SK-N-SH treated with all-trans-retinoic acid at 6 μM for 48 hours (cell line): Measurements from ENCODE around the gene PSEN1.

ENCODE experiments used
- ATAC-seq: fragments of 200-7000 bp; cut with Tn5 transposase; 3 replicates; pipeline ENCODE4 v1.9.1; 2020; ENCODE audit warnings: mild to moderate bottlenecking, moderate library complexity
- BACH2 ChIP-seq: fragments of 250-450 bp; sonication (Bioruptor Pico); IDR thresholded peaks from 2 replicates; pipeline ENCODE4 v1.9.0; 2021; ENCODE audit warnings: mild to moderate bottlenecking, borderline replicate concordance
- CREB5 ChIP-seq: fragments of 250-450 bp; sonication (Bioruptor Pico); IDR thresholded peaks from 2 replicates; pipeline ENCODE4 v1.5.1; 2020; ENCODE audit warnings: low read depth, mild to moderate bottlenecking, moderate library complexity
- CSDC2 ChIP-seq: fragments of 250-450 bp; sonication (Bioruptor Pico); IDR thresholded peaks from 2 replicates; pipeline ENCODE4 v1.5.0; 2020; ENCODE audit warnings: mild to moderate bottlenecking, moderate library complexity
- ISL1 ChIP-seq: fragments of 250-450 bp; sonication (Bioruptor Pico); IDR thresholded peaks from 2 replicates; pipeline ENCODE4 v2.1.2; 2022; ENCODE audit warnings: mild to moderate bottlenecking, moderate library complexity
- OSR1 ChIP-seq: fragments of 250-450 bp; sonication (Bioruptor Pico); IDR thresholded peaks from 2 replicates; pipeline ENCODE4 v1.8.0; 2022; ENCODE audit warnings: moderate library complexity, mild to moderate bottlenecking, inconsistent platforms
- RARB ChIP-seq: fragments of 250-450 bp; sonication (Bioruptor Pico); IDR thresholded peaks from 2 replicates; pipeline ENCODE4 v1.8.0; 2021; ENCODE audit warnings: mild to moderate bottlenecking, moderate library complexity
- SNAI2 ChIP-seq: fragments of 250-450 bp; sonication (Bioruptor Pico); IDR thresholded peaks from 2 replicates; pipeline ENCODE4 v1.5.0; 2020; ENCODE audit warnings: mild to moderate bottlenecking, moderate library complexity
- TCF4 ChIP-seq: fragments of 250-450 bp; sonication (Bioruptor Pico); IDR thresholded peaks from 2 replicates; pipeline ENCODE4 v1.8.0; 2021; ENCODE audit warnings: mild to moderate bottlenecking, moderate library complexity, borderline replicate concordance
- TOX ChIP-seq: fragments of 250-450 bp; sonication (Bioruptor Pico); IDR thresholded peaks from 2 replicates; pipeline ENCODE4 v1.8.0; 2021; ENCODE audit warnings: mild to moderate bottlenecking, moderate library complexity, borderline replicate concordance
- TSHZ2 ChIP-seq: fragments of 250-450 bp; sonication (Bioruptor Pico); IDR thresholded peaks from 2 replicates; pipeline ENCODE4 v1.5.0; 2020; ENCODE audit warnings: mild to moderate bottlenecking, moderate library complexity
- ZC3H10 ChIP-seq: fragments of 250-450 bp; sonication (Bioruptor Pico); IDR thresholded peaks from 2 replicates; pipeline ENCODE4 v1.5.1; 2021; ENCODE audit warnings: mild to moderate bottlenecking, moderate library complexity
- ZFP3 ChIP-seq: fragments of 250-450 bp; sonication (Bioruptor Pico); IDR thresholded peaks from 2 replicates; pipeline ENCODE4 v1.5.0; 2020; ENCODE audit warnings: mild to moderate bottlenecking, moderate library complexity
- ZFP30 ChIP-seq: fragments of 450-650 bp; formaldehyde crosslinking; IDR thresholded peaks from 2 replicates; pipeline ENCODE4 v1.5.0; 2022; ENCODE audit warnings: mild to moderate bottlenecking, moderate library complexity
- ZNF565 ChIP-seq: fragments of 450-650 bp; formaldehyde crosslinking; conservative IDR thresholded peaks from 2 replicates; pipeline ENCODE4 v1.5.0; 2020; ENCODE audit warnings: low read depth, mild to moderate bottlenecking, moderate library complexity
- ZNF70 ChIP-seq: fragments of 450-650 bp; formaldehyde crosslinking; IDR thresholded peaks from 2 replicates; pipeline ENCODE4 v1.5.0; 2020; ENCODE audit warnings: mild to moderate bottlenecking, moderate library complexity
- ZNF8 ChIP-seq: fragments of 450-650 bp; formaldehyde crosslinking; IDR thresholded peaks from 2 replicates; pipeline ENCODE4 v1.5.0; 2020; ENCODE audit warnings: mild to moderate bottlenecking, moderate library complexity
- TF ChIP-seq, protein P1 (sequence below): fragments of 250-450 bp; sonication (Bioruptor Pico); IDR thresholded peaks from 2 replicates; pipeline ENCODE4 v1.8.0; 2021; ENCODE audit warnings: low read depth, mild to moderate bottlenecking, moderate library complexity, borderline replicate concordance
- TF ChIP-seq, protein P2 (sequence below): fragments of 250-450 bp; sonication (Bioruptor Pico); IDR thresholded peaks from 2 replicates; pipeline ENCODE4 v1.5.1; 2021; ENCODE audit warnings: mild to moderate bottlenecking, moderate library complexity
- TF ChIP-seq, protein P3 (sequence below): fragments of 250-450 bp; sonication (Bioruptor Pico); IDR thresholded peaks from 2 replicates; pipeline ENCODE4 v1.8.0; 2020; ENCODE audit warnings: mild to moderate bottlenecking, moderate library complexity, borderline replicate concordance

Gene PSEN1

DNA sequence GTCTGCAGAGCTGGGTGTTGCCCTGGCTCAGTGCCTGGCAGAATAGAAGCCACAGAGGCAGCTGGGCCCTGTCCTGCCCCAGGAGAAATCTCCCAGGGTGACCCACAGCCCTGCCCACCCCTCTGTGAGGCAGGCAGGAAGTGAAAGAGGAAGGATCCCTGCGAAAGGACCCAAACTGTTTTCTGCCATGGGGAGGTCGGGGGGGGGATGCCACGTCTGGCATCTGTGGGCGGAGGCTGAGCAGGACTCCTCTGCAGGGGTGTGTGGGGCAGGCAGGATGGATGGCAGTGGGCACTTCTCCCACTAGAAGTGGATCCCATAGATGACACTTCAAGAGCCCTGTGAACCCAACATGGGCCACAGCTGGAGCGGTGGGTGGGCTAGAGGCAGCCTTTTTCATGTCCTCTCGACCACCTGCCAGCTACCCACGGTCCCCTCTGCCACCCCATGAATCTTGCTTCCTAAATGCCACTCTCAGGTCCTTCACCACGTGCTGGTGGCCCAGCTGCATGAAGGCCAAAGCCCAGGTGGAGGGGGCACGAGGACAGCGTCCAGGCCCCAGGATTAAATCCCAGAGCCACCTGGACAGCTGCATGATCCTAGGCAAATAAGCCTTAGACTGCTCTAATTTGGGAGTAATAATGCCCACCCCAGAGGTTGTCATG, 104.6 kb downstream of the PSEN1 start (continued):
- TF ChIP-seq, protein P1, sequence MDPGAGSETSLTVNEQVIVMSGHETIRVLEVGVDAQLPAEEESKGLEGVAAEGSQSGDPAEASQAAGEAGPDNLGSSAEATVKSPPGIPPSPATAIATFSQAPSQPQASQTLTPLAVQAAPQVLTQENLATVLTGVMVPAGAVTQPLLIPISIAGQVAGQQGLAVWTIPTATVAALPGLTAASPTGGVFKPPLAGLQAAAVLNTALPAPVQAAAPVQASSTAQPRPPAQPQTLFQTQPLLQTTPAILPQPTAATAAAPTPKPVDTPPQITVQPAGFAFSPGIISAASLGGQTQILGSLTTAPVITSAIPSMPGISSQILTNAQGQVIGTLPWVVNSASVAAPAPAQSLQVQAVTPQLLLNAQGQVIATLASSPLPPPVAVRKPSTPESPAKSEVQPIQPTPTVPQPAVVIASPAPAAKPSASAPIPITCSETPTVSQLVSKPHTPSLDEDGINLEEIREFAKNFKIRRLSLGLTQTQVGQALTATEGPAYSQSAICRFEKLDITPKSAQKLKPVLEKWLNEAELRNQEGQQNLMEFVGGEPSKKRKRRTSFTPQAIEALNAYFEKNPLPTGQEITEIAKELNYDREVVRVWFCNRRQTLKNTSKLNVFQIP = no peak
- TF ChIP-seq, all 23 proteins: peak for 0

DNA sequence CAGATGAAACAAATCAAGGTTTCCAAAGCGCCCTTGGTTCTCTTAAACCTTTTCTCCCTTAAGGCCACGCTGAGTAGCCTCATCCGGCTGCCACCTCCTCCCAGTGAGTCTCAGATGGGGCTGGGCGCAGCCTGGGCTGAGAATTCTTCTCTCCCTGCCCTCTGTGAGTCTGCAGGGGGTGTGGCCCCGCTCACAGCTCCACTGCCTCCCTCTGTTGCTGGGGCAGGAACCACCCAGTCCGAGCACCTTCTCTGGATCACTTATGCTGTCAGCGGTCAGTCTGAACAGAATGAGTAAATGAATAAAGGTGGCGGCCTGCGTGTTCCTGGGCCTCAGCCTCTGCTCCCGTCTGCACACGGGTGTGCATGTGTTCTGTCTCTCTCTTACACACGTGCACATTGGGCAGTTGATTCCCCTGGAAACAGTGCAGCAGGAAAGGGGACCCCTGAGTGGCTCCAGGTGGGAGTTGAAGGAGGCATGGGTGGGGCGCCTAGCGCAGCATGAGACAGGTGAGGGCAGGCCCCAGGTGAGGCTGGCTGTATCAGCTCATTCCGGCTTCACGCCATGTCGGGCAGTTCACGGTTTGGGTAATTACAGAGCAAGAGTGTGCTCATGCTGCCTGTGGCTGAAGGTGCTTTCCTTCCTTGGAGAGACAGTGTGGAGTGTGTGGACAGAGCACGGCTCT, 105.3 kb downstream of the PSEN1 start:
- no peak for ATAC-seq
- TF ChIP-seq, protein P2, sequence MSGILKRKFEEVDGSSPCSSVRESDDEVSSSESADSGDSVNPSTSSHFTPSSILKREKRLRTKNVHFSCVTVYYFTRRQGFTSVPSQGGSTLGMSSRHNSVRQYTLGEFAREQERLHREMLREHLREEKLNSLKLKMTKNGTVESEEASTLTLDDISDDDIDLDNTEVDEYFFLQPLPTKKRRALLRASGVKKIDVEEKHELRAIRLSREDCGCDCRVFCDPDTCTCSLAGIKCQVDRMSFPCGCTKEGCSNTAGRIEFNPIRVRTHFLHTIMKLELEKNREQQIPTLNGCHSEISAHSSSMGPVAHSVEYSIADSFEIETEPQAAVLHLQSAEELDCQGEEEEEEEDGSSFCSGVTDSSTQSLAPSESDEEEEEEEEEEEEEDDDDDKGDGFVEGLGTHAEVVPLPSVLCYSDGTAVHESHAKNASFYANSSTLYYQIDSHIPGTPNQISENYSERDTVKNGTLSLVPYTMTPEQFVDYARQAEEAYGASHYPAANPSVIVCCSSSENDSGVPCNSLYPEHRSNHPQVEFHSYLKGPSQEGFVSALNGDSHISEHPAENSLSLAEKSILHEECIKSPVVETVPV (CRISPR knock-in tag) = no peak
- TF ChIP-seq TCF4 (CRISPR knock-in tag) (no peak), CSDC2 (CRISPR knock-in tag) (no peak), ZNF70 (no peak), ZFP3 (CRISPR knock-in tag) (no peak), ZNF8 (CRISPR knock-in tag) (no peak), TOX (CRISPR knock-in tag) (no peak), SNAI2 (CRISPR knock-in tag) (no peak), RARB (no peak), ZFP30 (no peak), ZC3H10 (CRISPR knock-in tag) (no peak), TSHZ2 (no peak), OSR1 (CRISPR knock-in tag) (no peak), ZNF565 (CRISPR knock-in tag) (no peak)
- TF ChIP-seq, protein P3, sequence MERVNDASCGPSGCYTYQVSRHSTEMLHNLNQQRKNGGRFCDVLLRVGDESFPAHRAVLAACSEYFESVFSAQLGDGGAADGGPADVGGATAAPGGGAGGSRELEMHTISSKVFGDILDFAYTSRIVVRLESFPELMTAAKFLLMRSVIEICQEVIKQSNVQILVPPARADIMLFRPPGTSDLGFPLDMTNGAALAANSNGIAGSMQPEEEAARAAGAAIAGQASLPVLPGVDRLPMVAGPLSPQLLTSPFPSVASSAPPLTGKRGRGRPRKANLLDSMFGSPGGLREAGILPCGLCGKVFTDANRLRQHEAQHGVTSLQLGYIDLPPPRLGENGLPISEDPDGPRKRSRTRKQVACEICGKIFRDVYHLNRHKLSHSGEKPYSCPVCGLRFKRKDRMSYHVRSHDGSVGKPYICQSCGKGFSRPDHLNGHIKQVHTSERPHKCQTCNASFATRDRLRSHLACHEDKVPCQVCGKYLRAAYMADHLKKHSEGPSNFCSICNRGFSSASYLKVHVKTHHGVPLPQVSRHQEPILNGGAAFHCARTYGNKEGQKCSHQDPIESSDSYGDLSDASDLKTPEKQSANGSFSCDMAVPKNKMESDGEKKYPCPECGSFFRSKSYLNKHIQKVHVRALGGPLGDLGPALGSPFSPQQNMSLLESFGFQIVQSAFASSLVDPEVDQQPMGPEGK (CRISPR knock-in tag) = no peak
- TF ChIP-seq, protein P1 = no peak
- TF ChIP-seq, all 23 proteins: peak for 0

GRCh38 chr14:73242357-73242901, 106.1 kb downstream of the PSEN1 start:
- TF ChIP-seq BACH2 (CRISPR knock-in tag) (no peak), ZFP3 (CRISPR knock-in tag) (no peak), CREB5 (no peak), OSR1 (CRISPR knock-in tag) (no peak), ISL1 (CRISPR knock-in tag) (no peak), RARB (no peak)
- TF ChIP-seq, protein P2 (CRISPR knock-in tag) = no peak
- no peak for ATAC-seq
